ENCODE measurements around the gene KCNAB2.

The KCNAB2 gene

DNA sequence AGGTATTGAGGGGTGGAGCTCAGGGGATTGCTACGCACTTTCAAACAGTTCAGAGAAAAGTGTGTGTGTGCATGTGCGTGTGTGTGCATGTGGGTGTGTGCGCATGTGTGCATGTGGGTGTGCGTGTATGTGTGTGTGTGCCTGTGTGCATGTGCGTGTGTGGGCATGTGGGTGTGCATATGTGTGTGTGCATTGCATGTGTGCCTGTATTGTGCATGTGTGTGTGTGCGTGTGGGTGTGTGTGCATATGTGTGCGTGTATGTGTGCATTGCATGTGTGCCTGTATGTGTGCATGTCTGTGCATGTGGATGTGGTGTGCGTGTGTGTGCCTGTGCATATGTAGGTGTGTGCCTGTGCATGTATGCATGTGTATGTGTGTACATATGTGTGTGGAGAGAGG is 12.6 kb upstream of the KCNAB2 start:
- TF ChIP-seq, protein P1, sequence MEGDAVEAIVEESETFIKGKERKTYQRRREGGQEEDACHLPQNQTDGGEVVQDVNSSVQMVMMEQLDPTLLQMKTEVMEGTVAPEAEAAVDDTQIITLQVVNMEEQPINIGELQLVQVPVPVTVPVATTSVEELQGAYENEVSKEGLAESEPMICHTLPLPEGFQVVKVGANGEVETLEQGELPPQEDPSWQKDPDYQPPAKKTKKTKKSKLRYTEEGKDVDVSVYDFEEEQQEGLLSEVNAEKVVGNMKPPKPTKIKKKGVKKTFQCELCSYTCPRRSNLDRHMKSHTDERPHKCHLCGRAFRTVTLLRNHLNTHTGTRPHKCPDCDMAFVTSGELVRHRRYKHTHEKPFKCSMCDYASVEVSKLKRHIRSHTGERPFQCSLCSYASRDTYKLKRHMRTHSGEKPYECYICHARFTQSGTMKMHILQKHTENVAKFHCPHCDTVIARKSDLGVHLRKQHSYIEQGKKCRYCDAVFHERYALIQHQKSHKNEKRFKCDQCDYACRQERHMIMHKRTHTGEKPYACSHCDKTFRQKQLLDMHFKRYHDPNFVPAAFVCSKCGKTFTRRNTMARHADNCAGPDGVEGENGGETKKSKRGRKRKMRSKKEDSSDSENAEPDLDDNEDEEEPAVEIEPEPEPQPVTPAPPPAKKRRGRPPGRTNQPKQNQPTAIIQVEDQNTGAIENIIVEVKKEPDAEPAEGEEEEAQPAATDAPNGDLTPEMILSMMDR (IDR thresholded peaks at IDR 0.05; ENCODE audit: extremely low read depth, insufficient read depth, missing control alignments): no peak
- in situ Hi-C loops (cut with MboI; ENCODE audit: low pct_unique_long_range_greater_than_20kb, low sequenced_read_pairs, unreplicated experiment): no loop called here
- no peak for DNase-seq (ENCODE audit: low spot score)

DNA sequence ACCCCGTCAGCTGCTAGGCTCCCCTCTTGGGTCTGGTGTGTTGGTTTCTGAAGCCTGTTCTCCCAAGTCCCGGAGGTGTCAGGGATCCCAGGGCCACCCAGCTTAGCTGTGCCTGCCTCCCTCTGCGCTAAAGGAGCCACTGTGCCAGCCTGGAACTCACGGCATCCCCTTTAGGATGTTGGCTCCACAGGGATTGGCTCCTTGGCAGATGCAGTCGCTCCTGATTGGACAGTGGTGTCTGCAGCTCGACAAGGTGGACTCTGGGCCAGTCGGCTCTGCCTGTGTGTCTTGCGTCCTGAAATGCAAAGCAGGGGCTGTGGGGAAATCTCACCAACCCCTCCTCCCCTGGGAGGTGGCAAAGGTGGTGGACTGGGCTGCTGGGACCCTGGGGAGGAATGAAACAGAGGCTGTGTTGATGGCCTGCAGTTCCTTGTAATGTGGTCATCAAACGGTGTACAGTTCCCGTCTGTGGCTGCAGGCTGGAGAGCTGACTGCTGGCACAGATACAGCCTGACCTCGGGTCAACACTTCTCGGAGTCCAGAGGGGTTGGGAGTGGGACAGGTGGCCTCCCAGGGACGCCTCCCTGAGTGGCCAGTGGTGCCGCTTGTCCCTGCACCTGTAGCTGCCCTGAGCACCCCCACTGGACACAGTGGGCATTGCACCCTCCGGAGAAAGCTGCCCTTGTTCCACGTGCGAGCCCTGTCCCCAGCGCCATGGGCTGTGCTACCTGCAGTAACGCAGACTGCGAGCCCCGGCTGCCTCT is 11.5 kb upstream of the KCNAB2 start:
- no peak for DNase-seq (ENCODE audit: low spot score)

DNA sequence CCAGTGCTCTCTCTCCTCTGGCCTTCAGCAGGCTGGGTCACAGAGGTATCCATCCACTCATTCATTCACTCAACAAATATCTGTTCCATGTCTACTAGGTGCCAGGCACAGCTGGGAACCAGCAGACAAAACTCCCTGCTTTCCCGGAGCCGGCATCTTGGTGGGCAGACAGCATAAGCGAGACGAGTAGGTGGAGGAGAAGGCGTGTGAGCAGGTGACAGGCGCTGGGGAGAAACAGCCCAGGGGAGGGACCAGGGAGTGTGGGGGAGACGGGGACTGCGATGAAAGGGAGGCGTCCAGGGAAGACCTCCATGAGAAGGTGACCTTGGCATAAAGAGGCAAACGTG is 11.0 kb upstream of the KCNAB2 start:
- in situ Hi-C loops (cut with MboI; ENCODE audit: low pct_unique_long_range_greater_than_20kb, low sequenced_read_pairs, unreplicated experiment): no loop called here
- TF ChIP-seq, protein P1 (IDR thresholded peaks at IDR 0.05; ENCODE audit: extremely low read depth, insufficient read depth, missing control alignments): no peak
- DNase-seq (ENCODE audit: low spot score): no peak

More for the DNA sequence above, 11.5 kb upstream of the KCNAB2 start:
- TF ChIP-seq, protein P1 (IDR thresholded peaks at IDR 0.05; ENCODE audit: extremely low read depth, insufficient read depth, missing control alignments): peak; percentile 57
- in situ Hi-C loops (cut with MboI; ENCODE audit: low pct_unique_long_range_greater_than_20kb, low sequenced_read_pairs, unreplicated experiment): no loop called here

DNA sequence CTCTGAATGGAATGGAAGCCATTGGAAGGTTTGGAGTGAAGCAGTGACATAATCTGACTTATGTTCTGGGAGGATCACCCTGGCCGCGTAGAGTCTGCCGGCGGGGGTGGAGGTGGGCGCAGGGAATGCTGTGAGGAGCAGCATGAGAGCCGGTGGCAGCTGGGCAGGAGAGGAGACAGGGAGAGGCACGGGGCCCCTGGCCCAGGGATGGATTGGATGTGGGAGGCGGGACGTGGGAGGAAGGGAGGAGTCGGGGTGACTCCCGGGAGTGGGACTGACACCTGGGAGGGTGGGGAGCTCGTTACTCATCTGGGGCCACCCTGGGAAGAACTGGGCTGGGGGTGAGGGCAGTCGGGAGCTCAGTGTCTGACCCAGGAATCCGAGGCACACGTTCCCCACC is 10.4 kb upstream of the KCNAB2 start:
- in situ Hi-C loops (cut with MboI; ENCODE audit: low pct_unique_long_range_greater_than_20kb, low sequenced_read_pairs, unreplicated experiment): no loop called here
- no peak for DNase-seq (ENCODE audit: low spot score)
- TF ChIP-seq, protein P1 (IDR thresholded peaks at IDR 0.05; ENCODE audit: extremely low read depth, insufficient read depth, missing control alignments): no peak

DNA sequence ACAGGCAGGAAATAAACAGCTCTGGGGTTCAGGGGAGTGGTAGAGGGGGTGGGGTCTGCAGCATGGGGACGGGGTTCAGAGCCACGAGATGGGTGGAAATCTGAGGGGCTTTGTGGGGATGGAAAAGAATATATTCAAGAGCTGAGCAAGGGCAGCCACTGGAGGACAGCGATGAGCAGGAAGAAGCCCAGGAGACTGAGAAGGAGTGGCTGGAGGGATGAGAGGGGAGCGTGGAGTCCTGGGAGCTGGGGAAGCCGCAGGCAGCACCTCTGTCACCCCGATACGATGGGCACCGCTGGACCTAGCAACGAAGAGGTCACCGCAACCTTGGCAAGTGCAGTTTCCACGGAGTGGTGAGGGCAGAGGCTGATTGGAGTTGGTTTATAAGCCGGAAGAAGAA is 10.0 kb upstream of the KCNAB2 start:
- in situ Hi-C loops (cut with MboI; ENCODE audit: low pct_unique_long_range_greater_than_20kb, low sequenced_read_pairs, unreplicated experiment): no loop called here
- no peak for DNase-seq (ENCODE audit: low spot score)

DNA sequence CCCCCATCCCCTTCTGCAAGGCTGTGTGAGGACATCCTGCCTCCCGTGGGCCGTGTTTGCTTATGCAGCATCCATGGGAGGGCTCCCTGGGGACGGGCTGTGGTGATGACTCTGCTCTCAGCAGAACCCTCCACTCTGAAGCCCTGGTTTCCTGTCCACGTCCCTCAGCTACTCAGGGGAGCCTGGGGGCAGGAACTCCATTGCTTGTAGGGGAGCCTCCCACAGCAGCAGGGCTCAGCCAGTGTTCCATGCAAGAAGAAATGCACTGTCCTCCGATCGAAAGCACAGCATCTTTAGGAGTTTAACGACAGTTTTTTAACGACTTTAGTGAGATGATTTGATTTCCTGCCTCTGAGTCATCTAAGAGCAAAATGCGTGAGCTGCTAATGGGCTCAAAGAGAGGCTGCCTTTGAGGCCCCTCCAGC is 8.3 kb upstream of the KCNAB2 start:
- peak; percentile 69 for DNase-seq (ENCODE audit: low spot score)
- TF ChIP-seq, protein P1 (IDR thresholded peaks at IDR 0.05; ENCODE audit: extremely low read depth, insufficient read depth, missing control alignments): no peak
- in situ Hi-C loops (cut with MboI; ENCODE audit: low pct_unique_long_range_greater_than_20kb, low sequenced_read_pairs, unreplicated experiment): no loop called here

More for the DNA sequence above, 10.0 kb upstream of the KCNAB2 start:
- TF ChIP-seq, protein P1 (IDR thresholded peaks at IDR 0.05; ENCODE audit: extremely low read depth, insufficient read depth, missing control alignments): no peak
